Measurements from ENCODE around the gene COL8A2. TPM values are rescaled to one million over a fixed set of nuclear protein-coding genes. Genes with fewer than 3 reads are reported as not detected.
A peak's percentile ranks its signal among the peaks of the same experiment; 100 is the strongest.

The COL8A2 gene
- total and polyA plus RNA-seq, 2 of the 4 experiments (the other 2 are of a cell fraction): 0.54 to 1.1 TPM

GRCh38 chr1:36170643-36171412 is 45.8 kb upstream of the COL8A2 start:
- no peak overlapping the region for H3K9ac ChIP-seq (ENCODE audit: low read depth, low read length)
- H4K8ac ChIP-seq (ENCODE audit: low read depth in 2 of 2, low read length in 2 of 2): no peak overlapping the region; a peak in 1 of 4 replicates
- no peak overlapping the region for H3K56ac ChIP-seq (ENCODE audit: extremely low read depth, insufficient read depth, low read length)
- CTCF ChIA-PET: interaction anchor here (1.6 kb wide), 1 partner anchor 17 kb away, joined by 4 read pairs; no protein-coding TSS in a partner anchor
- H3K4ac ChIP-seq (ENCODE audit: low read depth, low read length): no peak overlapping the region
- H3K9me1 ChIP-seq (ENCODE audit: insufficient read depth, low read length): peaks cover 18% of the 10 kb centered on the region
- intact Hi-C loops (cut with micrococcal nuclease): no loop called here
- WGBS, 2 experiments (ENCODE audit: extremely low coverage in 2 of 2, insufficient read length in 1 of 2): no CpG with 5 or more reads among the region's 12 CpGs
- no peak for ATAC-seq (ENCODE audit: low read depth)
- H3K14ac ChIP-seq (replicated peaks; ENCODE audit: low read depth, low read length): no peak overlapping the region
- no peak overlapping the region for H3K4me3 ChIP-seq (ENCODE audit: insufficient read depth, low read depth, low read length)
- no peak overlapping the region for H2BK15ac ChIP-seq (ENCODE audit: low read depth, low read length)
- no peak overlapping the region for H3K4me2 ChIP-seq (ENCODE audit: low read depth, low read length)
- POLR2A ChIA-PET (ENCODE audit: unreplicated experiment): interaction anchor here (0.7 kb wide), 1 partner anchor 29 kb away, joined by 18 read pairs; no protein-coding TSS in a partner anchor
- DNase-seq: no peak
- H3K27ac ChIP-seq (ENCODE audit: insufficient read depth, low read length): no peak overlapping the region
- no peak overlapping the region for H3K18ac ChIP-seq (ENCODE audit: low read depth, low read length)
- H3K4me1 ChIP-seq (ENCODE audit: control insufficient read depth, insufficient read depth, low read length): peaks cover 9% of the 10 kb centered on the region
- dilution Hi-C loops (cut with HindIII; ENCODE audit: low sequenced_read_pairs, unreplicated experiment): no loop called here
- H2BK120ac ChIP-seq (ENCODE audit: low read depth, low read length): no peak overlapping the region
- H2AK9ac ChIP-seq (replicated peaks; ENCODE audit: low read depth, low read length, poor library complexity): no peak overlapping the region
- H2AK5ac ChIP-seq (ENCODE audit: low read depth, low read length): no peak overlapping the region
- no peak overlapping the region for H2AFZ ChIP-seq (replicated peaks; ENCODE audit: low read length, poor library complexity)
- no peaks in the 10 kb centered on the region for H3K27me3 ChIP-seq (ENCODE audit: control insufficient read depth, insufficient read depth, low read length)
- in situ Hi-C loops (cut with MboI; ENCODE audit: low sequenced_read_pairs): no loop called here
- peaks cover 61% of the 10 kb centered on the region for H3K36me3 ChIP-seq (ENCODE audit: control insufficient read depth, insufficient read depth, low read length)
- H2BK20ac ChIP-seq (ENCODE audit: low read depth, low read length): no peak overlapping the region
- H3K79me1 ChIP-seq (ENCODE audit: low read depth in 1 of 2, low read length in 2 of 2): peaks cover 39 to 81% of the 10 kb centered on the region in 2 experiments
- H3K9me3 ChIP-seq (ENCODE audit: control insufficient read depth, insufficient read depth, low read length): no peaks in the 10 kb centered on the region
- no peak overlapping the region for H2BK5ac ChIP-seq (ENCODE audit: low read depth, low read length, poor library complexity, severe bottlenecking)
- no TSS peak for BruUV-seq (replicated peaks)
- no peak overlapping the region for H4K5ac ChIP-seq (ENCODE audit: low read depth, low read length)
- H3K23ac ChIP-seq (ENCODE audit: low read depth, low read length): 0 out of 2 replicates have a peak overlapping the region, but pooled peaks have one; percentile 10
- no peak overlapping the region for H4K91ac ChIP-seq (ENCODE audit: insufficient read depth, low read depth, low read length)
- peaks cover 92% of the 10 kb centered on the region for H4K20me1 ChIP-seq (ENCODE audit: insufficient read depth, low read length)
- no peak for TF ChIP-seq CEBPB (IDR thresholded peaks at IDR 0.05; ENCODE audit: low read depth, low read length)
- no peak for TF ChIP-seq RFX5 (IDR thresholded peaks at IDR 0.05; ENCODE audit: low read depth, low read length)
- no peak for TF ChIP-seq MAFK (IDR thresholded peaks at IDR 0.05; ENCODE audit: low read depth, low read length)
- TF ChIP-seq MAZ (IDR thresholded peaks at IDR 0.05; ENCODE audit: borderline replicate concordance, low read depth, low read length): no peak
- TF ChIP-seq RCOR1 (IDR thresholded peaks at IDR 0.05; ENCODE audit: insufficient replicate concordance, low read length): no peak
- TF ChIP-seq FOS (IDR thresholded peaks at IDR 0.05; ENCODE audit: low read depth, low read length): no peak
- TF ChIP-seq CHD1 (IDR thresholded peaks at IDR 0.05; ENCODE audit: low read depth, low read length): no peak
- TF ChIP-seq SMC3 (IDR thresholded peaks at IDR 0.05; ENCODE audit: low read depth, low read length): no peak
- no peak for TF ChIP-seq RAD21 (IDR thresholded peaks at IDR 0.05; ENCODE audit: low read length)
- TF ChIP-seq BHLHE40 (IDR thresholded peaks at IDR 0.05; ENCODE audit: low read depth, low read length): no peak
- TF ChIP-seq, protein P1, sequence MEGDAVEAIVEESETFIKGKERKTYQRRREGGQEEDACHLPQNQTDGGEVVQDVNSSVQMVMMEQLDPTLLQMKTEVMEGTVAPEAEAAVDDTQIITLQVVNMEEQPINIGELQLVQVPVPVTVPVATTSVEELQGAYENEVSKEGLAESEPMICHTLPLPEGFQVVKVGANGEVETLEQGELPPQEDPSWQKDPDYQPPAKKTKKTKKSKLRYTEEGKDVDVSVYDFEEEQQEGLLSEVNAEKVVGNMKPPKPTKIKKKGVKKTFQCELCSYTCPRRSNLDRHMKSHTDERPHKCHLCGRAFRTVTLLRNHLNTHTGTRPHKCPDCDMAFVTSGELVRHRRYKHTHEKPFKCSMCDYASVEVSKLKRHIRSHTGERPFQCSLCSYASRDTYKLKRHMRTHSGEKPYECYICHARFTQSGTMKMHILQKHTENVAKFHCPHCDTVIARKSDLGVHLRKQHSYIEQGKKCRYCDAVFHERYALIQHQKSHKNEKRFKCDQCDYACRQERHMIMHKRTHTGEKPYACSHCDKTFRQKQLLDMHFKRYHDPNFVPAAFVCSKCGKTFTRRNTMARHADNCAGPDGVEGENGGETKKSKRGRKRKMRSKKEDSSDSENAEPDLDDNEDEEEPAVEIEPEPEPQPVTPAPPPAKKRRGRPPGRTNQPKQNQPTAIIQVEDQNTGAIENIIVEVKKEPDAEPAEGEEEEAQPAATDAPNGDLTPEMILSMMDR (conservative IDR thresholded peaks at IDR 0.05; ENCODE audit: low read depth, low read length): no peak
- no peak for TF ChIP-seq MXI1 (IDR thresholded peaks at IDR 0.05; ENCODE audit: borderline replicate concordance, low read depth, low read length)
- no peak for TF ChIP-seq NFE2L2 (IDR thresholded peaks at IDR 0.05; ENCODE audit: low read depth, low read length)
- no peak for TF ChIP-seq POLR2A (IDR thresholded peaks at IDR 0.05; ENCODE audit: low read depth, low read length)
- TF ChIP-seq, protein P2, sequence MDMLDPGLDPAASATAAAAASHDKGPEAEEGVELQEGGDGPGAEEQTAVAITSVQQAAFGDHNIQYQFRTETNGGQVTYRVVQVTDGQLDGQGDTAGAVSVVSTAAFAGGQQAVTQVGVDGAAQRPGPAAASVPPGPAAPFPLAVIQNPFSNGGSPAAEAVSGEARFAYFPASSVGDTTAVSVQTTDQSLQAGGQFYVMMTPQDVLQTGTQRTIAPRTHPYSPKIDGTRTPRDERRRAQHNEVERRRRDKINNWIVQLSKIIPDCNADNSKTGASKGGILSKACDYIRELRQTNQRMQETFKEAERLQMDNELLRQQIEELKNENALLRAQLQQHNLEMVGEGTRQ (IDR thresholded peaks at IDR 0.05; ENCODE audit: low read depth, low read length): no peak
